ENCODE data around the gene ZSWIM7.

GRCh38 chr17:15981646-15982580 lies 17.6 kb downstream of the ZSWIM7 start:
- TF ChIP-seq GATA2 (IDR thresholded peaks at IDR 0.05; ENCODE audit: low read depth, low read length) (no peak), GATA3 (IDR thresholded peaks at IDR 0.05; ENCODE audit: low read depth, low read length) (no peak)

All from SH-SY5Y (cell line).